8988T (cell line): ENCODE data around the gene HUS1B.
"Not testable (repeated sequence)": the region's sequence is repeated elsewhere in the genome, so short reads cannot be mapped to it uniquely, and the experiment has no call there.

Source experiments
- DNase-seq: peaks from one replicate; pipeline ENCODE4 v3.0.0; 2011

HUS1B gene

DNA sequence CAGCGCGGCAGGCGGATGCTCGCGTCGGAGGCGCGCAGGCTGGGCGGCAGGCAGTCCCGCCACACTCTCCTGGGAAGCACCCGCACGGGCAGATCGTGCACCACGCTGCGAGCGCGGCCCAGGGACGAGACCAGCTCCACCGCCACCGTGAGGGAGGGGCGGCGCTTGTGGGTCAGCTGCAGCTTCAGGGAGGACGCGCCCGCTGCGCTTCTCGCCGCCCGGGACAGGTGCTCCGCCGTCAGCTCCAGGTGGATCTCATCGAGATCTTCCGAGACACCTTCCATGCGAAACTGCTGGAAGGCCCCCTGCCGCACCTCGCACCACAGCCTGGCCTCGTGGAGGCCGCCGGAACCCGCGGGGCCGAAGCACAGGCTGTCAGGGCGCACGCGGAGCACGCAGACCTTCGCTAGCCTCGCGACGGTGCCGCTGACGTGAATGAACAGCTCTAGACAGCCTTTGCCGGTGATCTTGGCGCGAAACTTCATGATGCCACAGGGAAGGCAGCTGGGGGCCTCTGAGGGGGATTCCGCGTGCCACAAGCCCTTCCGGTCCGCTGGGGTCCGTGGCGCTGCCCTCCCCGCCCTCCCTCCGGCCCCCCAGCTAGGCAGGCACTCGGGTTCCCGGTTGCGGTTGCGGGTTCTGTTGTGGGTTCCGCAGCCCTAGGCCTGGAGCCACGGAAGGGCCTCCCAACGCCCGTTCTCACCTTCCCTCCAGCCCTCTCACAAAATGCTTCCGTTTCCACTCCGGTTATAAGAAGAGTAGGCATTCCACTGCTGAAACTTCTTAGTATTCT is at the start of gene HUS1B:
TSS of gene HUS1B (minus strand) at position 641 of the 793 bp plus-strand sequence. CDS start at position 485, 156 bp downstream.
- no peak for DNase-seq

DNA sequence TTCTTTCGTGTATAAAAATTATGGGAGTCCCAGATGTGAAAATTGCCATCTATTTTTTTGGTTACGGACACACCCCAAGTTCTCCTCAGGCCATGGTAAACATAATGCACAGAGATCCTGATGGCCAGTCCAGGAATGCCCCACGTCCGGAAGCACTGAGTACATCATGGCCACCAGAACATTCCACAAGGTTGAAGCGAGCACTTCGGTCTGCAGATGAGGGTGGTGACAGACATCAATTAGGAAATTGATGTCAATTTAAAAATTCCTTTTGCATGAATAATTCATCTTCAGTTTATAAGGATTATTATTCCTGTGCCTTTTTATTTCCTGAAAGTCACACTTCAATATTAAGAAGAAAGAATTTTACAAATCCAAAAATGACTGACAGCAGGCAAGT is 49.2 kb upstream of the HUS1B start:
- DNase-seq = no peak

DNA sequence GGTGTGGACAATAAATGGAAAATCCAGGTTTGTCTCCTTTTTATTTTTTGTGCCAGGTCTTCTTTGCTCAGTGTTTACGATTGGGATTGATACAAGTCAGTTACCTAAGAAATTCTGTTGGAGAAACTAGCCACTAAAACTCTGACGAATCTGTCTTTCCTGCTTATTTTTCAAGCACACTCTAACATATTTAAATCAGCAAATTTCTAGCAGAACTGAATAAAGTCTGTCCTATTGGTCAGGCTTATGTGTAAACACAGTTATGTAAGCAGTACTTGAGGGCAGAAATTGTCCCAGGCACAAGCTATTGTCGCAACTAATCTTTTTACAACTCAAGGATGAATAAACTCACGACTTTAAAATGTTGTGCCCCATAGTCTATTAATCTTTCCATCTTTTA is 48.1 kb upstream of the HUS1B start:
- DNase-seq = no peak

DNA sequence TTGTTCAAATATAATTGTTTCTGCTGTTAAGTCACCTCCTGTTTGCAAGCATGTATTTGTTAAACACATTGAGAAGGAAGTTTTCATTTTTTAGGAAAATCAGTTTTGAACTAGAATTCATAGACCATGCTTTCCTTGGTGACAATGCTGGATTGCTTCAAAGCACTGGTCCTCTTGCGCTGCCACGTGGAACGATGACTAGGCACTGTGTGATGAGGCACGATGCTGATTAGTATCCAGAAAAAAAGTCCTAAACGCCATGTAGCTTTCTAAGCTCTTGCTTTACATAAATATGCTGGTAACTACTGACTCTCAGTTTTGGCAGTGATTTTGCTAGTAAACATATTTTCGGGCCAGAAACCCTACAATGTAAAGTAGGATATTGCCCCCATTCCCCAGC is 47.1 kb upstream of the HUS1B start:
- no peak for DNase-seq

DNA sequence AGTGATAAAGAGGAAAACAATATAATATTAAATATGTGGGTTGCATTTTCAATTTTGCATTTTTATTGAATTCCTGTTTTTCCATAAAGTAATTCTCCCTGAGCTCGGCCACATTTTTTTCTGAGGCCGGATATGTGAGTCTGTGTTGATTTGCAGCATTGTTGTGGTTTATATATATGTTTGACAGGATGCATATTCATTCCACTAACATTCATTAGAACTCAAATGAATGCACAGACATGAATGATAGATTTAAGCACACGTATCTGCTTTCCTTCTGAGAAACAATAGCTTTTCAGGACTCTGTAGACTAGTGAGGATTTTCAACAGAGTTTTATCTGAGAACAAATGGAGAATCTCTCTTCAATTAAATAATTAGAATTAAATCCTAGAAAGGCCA is 46.7 kb upstream of the HUS1B start:
- DNase-seq = no peak

DNA sequence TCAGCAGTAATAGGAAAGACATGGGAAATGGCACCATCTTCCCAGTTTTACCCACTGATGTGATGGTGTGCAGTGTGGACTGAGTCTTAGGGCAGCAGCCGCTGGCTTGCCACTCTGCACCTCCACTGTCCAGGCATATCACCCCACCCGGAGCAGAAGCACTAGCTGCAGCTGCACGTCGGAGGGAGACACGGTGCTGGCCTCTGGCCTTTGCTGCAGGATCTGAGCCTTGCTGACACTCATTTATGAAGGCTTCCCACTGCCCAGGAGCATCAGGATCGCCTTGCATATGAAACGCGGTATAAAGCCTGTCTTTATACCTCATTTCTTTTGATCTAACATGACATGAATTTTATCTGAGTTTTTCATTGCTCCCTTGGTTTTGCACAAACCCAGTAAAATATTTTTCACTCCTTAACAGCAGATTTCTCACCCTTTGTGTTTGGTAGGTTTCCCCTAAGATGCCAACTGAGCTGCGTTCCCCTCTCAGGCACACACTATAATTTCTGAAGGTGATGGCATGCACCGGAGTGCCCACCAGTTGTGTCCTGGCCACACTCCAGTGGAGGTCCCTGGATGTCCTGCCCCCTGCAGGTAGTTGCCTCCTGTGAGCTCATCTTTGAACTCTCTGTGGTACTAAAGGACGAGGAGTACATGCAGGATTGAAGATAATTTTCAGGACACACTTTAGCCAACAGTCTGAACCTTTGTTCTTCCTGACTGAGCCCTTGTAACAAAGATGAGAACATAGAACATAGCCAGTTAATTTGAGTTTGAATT is 45.0 kb upstream of the HUS1B start:
- peak; percentile 53 for DNase-seq

DNA sequence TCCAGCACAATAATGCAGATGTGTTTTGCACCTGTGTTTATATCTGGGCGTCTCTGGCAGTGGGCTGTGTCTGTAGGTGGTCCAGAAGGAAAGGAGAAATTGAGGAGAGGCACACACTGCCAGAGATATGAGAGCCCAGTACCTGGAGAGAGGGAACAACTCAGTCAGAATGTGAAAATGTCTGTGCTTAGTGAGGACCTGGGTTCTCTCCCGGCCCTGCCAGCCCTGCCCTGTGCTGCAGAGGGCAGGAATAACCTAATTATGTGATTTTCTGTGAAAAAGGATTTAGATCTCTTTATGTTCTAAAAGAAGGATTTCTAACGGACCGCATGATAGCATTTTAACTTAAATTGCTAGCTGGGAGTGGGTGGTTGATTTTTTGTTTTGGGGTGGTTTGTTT is 44.3 kb upstream of the HUS1B start:
- no peak for DNase-seq

DNA sequence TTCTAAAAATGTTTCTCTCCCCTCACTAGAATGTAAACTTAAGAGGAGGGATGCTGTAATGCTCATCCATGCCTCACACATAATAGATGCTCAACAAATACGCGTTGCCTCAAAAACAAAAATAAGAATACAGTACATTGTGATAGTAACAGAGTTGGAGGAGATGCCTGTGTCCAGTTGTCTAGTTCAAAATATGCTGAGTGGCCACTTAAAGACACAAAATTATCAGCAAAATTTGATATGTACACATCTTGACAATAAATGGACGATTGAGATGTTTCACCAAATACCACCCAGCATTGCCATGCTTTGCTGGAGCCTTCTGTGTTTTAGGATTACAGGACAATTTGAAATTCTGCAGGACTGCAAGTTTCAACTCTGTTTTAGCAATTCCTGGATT is 43.6 kb upstream of the HUS1B start:
- DNase-seq = no peak

DNA sequence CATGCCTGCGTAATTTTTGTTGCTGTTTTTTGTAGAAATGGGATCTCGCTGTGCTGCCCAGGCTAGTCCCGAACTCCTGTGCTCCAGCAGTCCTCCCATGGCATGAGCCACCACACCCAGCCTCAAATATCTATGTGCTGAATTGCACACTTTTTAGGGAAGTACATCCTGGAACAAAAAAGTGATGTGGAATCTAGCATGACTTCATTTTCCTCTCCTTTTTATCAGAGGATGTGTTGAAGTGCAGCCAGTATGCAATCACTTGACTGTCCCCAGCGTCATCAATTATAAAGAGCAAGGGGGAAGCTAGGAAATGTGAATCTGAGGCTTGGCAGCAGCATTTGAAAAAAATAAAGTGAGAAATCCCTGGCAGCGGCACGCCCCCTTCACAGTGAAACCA is 42.4 kb upstream of the HUS1B start:
- DNase-seq = no peak

DNA sequence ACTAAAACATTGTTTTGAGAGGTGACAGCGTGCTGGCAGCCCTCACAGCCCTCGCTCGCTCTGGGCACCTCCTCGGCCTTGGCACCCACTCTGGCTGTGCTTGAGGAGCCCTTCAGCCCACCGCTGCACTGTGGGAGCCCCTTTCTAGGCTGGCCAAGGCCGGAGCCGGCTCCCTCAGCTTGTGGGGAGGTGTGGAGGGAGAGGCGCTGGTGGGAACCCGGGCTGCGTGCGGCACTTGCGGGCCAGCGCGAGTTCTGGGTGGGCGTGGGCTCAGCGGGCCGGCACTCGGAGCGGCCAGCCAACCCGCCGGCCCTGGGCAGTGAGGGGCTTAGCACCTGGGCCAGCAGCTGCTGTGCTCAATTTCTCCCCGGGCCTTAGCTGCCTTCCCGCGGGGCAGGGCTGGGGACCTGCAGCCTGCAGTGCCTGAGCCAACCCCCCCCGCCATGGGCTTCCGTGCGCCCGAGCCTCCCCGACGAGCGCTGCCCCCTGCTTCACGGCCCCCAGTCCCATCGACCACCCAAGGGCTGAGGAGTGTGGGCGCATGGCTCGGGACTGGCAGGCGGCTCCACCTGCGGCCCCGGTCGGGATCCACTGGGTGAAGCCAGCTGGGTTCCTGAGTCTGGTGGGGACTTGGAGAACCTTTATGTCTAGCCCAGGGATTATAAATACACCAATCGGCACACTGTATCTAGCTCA is 37.7 kb upstream of the HUS1B start:
- DNase-seq = not testable (repeated sequence)

DNA sequence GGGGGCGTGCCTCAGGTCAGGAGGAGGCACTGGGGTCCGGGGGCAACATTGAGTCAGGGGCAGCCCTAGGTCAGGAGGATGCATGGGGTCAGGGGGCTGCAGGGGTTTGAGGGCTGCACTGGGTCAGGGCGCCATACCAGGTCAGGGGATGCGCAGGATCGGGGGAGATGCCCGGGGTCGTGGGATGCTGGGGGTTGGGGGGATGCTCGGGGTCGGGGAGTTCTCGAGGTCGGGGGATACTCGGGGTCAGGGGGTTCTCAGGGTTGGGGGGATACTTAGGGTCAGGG is 36.8 kb upstream of the HUS1B start:
- no peak for DNase-seq

DNA sequence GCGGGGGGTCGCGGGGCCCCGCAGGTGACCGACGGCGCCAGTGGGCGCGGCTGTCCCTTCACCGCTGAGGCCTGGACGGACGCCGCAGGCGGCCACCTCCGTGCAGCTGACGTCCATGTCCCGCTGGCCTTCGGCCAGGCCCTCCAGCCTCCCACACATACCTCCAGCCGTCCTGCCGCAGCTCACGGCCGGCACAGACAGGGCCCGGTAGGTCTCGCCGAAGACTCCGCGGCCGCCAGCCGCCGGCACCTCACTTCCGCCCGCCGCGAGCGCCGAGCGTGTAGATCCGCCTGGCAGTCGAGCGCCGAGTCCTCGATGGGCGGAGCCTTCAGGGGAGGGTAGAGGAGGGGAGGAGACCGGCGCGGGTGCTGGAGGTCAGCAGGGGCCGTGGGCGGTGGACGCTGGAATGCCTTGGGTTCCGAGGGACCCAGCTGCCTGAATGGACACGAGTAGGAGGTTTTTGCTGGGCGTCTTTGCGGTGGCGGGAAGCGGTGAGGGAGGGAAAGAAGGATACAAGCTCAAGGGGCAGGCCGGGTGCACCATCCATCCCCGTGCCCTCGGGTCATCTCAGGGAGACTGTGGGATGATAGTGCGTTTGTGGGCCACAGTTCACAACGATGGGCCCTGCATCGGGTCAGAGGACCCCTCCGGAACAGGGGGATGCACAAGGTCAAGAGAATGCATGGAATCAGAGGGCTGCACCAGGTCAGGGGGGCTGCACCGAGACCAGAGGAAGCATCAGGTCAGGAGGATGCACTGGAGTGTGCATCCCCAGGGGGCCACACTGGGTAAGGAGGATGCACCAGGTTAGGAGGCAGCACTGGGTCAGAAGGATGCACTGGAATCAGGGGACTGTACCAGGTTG is 36.2 kb upstream of the HUS1B start, which contains the start of gene EXOC2:
TSS of gene EXOC2 (minus strand) at position 282 of the 865 bp plus-strand sequence. CDS start 55,321 bp downstream, outside the sequence.
- peak; percentile 86 for DNase-seq

DNA sequence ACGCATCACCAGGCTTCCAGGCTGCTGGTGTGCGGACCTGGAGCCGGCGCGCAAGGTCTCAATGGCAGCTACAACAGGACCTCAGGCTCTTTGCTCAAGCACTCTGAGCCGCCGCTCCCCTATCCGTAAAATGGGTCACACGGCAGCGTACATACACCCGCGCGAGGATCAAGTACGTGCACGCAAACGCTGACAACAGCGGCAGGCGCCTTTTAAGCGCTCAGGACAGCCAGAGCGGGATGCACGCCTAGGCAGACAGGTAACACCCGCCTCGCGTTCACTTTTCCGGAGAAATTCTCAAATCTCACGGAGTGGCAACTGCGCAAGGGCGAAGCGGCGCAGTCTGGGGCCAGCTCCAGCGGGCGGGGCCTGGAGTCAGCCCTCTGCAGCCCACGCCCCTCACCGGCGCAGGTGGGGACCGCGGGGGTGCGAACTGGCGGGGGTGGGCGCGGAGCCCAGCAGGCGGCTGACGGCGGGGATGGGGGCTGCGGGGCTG is 35.5 kb upstream of the HUS1B start:
- DNase-seq = peak; percentile 69

DNA sequence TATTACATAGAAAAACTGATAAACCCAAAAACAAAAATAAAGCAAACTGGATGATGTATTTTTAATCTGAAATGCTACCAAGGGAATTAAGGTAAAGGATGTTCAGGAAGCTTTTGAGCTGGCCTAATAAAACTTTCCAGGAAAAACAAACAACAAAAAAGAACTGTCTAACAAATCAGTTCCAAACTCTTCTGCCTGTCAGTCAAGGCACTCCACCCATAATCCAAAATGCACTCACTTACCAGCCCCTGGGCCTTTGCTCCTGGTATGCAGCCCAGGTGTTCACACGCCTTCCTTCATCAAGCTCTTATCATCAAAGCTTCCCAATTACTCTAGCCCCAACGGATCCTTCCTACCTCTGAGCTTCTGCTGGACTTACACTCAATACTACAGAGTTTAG is 32.3 kb upstream of the HUS1B start:
- DNase-seq = no peak

DNA sequence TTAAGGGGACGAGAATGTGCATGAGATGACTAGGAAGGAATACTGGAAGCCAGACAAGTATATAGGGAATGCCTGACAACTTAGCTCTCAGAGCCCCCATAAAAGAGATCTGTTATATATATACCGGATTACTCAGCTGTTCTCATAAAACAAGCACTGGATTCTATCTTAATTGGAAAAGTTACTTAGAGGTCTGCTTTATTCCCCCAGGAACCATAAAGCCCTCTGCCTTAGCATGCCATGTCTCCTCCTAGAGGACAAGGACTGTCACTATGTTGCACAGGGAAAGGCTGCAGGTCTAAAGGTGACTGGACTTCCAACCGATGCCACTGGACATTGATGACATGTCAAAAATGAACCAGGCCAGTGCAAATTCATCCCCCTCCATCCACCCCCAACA is 29.6 kb upstream of the HUS1B start:
- DNase-seq = no peak

DNA sequence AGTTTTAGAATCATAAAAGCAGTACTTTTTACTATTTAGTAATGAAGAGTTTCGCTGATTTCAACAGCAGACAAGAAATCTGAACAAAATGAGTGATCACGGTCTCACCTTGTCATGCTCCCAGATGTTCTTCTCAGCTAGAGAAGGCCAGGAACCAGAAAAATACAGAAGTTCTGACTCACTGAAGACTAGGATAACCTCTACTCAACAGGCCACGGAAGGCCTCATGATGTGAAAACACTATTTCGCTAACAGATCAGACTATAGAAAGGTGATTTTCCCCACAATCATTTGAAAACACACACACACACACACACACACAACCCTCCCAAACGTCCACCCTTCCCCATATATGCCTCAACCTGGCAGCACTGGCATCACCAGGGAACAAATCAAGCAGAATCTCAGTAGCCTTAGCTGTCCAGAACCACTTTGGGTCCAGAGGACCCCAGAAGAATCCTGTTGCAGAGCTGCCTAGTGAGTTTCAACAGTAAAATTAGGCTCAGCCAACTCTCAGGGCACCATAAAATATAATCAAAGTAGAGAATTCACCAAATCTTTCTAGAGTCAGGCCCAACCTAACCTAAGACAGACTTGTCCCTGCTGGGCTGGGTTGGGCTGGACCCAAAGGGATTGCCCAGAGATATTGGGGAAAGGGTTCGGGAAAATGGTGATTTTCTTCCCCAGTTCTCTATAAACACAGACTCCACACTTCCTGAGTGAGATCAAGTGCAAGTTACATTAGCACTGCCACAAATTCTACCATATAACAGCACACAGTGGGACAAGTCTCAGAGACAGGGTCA is 28.1 kb upstream of the HUS1B start:
- no peak for DNase-seq

DNA sequence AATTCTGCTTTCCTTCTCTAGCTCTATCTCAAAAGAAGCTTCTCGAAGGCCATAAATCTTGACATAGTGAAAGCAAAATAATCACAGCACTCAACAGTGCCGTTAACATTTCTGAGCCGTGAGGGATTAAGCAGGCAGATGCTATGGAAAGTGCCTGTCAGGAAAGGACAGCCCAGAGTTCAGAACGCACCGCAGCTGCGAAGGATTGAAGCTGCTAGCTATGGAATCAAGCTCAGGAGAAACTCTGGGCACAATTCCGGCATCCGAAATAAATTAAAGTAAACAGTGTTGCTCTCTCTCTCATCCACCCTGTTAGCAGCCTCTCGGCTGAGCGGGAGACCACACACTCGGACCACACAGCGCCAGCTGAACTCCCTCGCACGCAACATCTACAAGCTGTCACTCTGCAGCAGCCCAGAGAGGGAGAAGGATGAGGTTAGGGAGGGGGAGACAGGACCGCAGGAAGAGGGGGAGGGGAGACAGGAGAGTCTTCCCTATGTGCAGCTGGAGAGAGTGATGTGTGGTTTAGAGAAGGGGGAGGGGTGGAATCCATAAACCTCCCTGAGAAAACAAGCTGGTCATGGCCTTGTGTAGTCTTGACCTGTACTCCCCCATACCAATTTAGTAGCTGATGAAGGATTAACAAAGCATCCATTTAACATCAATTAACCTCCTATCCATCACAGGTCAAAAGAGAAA is 27.0 kb upstream of the HUS1B start:
- DNase-seq = no peak

DNA sequence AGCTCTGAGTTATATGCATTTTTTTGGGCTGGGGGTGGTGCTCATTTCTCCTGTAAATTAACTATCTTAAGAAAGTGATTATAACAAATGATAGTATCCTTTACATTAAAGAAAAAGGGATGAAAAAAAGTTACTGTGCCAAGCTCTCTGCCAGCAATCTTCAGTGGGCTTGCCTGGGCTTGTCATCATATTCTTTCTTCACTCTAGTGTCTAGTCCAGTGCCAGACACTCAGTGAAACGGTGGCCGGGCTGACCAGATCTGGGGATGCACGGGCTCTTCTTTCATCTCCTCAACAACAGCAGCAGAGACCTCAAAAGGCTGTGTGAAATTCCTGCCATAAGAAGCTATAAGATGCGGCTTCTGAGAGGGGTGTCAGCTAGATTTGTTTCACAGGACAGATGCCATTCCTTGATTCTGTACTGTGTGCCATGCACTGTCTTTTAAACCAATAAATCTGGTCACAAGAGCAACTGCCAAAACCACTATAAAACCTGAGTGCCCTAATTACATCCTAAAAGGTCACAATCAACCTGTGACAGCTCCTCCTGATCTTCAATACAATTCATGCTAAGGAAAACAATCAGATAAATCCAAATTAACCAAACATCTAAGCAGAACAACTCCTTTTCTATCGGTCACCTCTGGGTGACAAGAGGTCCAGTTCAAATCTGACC is 23.9 kb upstream of the HUS1B start:
- DNase-seq = no peak

DNA sequence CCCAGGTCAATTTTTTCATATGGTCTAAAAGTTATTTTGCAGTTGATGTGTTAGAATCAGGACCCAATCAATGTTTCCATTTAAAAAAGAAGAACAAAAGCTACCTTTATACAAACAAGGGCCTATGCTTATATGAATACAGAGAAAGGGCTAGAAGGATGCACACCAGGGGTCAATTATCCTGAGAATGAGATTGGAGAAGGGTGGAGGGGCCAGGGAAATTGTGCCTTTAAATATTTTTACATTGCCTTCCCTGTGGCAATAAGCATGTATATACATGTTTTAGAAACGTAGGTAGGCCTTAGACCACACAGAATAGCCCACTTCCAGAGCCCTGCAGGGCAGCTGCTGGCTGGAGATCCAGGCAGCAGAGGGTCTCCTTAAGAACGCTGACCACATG is 23.4 kb upstream of the HUS1B start:
- DNase-seq = no peak

DNA sequence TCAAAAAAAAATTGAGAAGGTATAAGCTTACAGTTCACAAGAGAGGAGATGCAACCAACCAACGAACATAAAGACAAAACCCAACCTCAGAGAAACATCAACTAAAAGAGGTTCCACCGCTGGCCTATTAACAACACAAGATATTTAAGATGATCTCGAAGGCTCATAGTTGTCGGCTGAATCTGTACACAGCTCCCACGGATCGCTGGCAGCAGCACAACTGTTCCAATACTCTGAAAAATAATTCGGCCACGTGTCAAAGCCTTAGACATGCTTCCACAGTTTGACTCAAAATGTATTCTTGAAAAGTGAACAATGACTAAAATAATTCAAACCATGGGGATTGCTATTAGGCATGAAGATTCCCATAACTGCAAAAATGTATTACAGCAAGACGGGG is 22.4 kb upstream of the HUS1B start:
- DNase-seq = no peak

DNA sequence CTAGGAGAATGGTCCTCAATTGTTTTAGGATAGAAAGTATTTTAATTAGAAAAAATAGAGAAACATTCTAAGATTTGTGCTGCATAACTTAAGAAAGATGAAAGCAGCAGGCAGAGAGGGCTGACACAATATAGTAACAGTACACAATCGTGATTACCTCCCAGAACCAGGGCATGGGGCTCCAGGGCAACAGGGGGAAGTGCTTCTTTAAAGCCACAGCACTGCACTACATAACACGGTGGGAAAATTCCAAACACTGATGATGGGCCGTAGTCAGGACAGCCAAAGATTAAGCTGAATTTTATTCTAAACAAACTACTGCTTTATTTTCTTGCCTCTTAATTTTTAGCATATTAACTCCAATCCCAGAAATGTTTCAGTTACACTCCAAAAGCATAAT is 21.6 kb upstream of the HUS1B start:
- no peak for DNase-seq
